Measurements from ENCODE around the gene TMEM191C.
"Not testable (repeated sequence)": the region's sequence is repeated elsewhere in the genome, so short reads cannot be mapped to it uniquely, and the experiment has no call there.

The TMEM191C gene

GRCh38 chr22:21473664-21474063 lies 6.5 kb downstream of the TMEM191C start:
- DNase-seq (ENCODE audit: low read depth): not testable (repeated sequence)

DNA sequence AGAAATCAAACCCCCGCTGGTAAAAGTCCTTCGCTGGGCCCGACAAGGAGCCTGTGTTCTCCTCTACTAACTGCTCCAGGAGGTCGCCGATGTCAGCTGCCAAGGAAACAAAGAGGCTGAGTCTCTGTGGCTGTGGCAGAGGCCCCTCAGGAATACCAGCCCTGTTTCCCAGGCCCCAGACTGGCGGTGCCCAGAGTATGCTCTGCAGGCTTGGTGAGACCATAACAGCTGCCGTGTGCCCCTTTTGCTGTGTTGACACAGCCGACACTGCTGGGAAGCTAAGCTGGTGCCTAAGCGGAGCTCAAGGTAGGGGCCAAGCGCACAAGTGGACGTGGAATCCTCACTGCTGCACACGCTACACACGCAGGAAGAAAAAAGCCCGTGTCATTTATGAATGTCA lies 16.9 kb downstream of the TMEM191C start:
- DNase-seq (ENCODE audit: low read depth): not testable (repeated sequence)

DNA sequence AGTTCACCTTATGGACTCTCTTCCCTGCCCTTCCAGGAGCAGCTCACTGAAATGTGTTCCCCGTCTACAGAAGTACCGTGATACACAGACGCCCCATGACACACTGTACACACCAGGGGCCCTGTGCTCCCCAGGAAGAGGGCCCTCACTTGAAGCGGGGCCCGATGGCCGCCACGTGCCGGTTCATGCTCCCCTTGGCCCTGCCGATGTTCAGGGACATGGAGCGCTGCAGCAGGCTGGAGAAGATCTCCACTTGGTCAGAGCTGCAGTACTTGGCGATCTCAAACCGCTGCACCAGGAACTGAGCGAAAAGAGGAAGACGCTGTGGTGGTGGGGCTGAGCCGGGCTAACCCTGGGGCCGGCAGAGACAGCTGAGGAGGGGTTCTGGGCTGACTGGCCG lies 20.5 kb downstream of the TMEM191C start:
- not testable (repeated sequence) for DNase-seq (ENCODE audit: low read depth)

DNA sequence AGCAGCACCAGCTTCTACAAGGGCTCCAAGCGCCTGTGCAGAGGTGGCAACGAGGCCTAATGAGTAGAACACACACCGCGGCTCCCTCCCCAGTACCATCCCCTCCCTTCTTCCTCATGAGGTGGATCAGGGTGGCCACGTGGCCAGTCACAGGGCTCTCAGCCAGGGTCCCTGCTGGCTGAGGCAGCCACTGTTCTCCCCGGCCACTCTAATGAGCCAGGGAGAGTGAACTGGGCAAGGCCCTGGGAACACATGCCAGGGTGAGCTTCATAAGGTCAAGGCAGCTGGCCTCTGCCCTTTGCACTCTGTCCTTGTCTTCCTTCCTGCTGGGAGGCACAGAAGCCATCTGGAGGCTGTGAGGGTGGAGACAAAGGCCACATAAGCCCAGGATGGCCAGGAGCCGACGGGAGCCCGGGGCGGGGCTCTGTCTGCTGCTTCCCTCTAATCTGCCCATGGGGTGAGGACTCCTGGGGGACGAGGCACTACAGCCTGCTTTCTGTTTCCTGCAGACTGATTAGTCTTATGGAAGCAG lies 22.0 kb downstream of the TMEM191C start:
- DNase-seq (ENCODE audit: low read depth): not testable (repeated sequence)

DNA sequence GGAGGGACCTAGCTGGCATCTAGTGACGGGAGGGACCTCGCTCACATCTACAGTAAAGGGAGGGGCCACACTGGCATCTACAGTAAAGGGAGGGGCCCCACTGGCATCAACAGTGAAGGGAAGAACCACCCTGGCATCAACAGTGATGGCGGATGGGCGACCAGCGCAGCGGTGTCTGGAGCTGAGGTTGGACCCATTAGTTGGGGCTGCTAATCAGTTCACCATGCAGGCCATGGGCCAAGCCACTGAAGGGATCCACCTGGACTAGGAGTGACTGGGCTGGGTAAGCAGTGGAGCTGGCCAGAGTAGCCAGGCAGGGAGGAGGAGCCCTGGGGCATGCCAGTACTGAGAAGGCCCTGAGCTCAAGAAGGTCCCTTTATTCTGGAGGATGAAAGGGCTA lies 23.4 kb downstream of the TMEM191C start:
- not testable (repeated sequence) for DNase-seq (ENCODE audit: low read depth)

DNA sequence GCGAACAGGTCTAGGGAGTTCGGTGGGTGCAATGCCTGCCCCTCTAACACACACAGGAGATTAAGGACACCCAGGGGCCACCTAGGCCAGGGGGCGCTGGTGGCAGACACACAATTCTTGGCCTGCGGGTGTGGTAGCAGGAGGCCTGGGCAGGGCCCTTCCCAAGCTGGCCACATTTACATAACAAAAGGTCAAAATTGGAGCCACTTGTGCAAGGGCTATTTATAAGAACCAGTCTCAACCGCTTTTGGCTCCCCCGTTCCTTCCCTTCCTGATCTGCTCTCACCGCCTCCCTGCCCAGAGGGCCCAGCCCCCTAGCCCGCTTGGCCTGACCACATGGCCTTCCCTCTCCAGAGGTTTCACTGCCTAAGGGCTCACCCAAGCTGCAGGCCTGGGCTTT lies 25.1 kb downstream of the TMEM191C start:
- not testable (repeated sequence) for DNase-seq (ENCODE audit: low read depth)

DNA sequence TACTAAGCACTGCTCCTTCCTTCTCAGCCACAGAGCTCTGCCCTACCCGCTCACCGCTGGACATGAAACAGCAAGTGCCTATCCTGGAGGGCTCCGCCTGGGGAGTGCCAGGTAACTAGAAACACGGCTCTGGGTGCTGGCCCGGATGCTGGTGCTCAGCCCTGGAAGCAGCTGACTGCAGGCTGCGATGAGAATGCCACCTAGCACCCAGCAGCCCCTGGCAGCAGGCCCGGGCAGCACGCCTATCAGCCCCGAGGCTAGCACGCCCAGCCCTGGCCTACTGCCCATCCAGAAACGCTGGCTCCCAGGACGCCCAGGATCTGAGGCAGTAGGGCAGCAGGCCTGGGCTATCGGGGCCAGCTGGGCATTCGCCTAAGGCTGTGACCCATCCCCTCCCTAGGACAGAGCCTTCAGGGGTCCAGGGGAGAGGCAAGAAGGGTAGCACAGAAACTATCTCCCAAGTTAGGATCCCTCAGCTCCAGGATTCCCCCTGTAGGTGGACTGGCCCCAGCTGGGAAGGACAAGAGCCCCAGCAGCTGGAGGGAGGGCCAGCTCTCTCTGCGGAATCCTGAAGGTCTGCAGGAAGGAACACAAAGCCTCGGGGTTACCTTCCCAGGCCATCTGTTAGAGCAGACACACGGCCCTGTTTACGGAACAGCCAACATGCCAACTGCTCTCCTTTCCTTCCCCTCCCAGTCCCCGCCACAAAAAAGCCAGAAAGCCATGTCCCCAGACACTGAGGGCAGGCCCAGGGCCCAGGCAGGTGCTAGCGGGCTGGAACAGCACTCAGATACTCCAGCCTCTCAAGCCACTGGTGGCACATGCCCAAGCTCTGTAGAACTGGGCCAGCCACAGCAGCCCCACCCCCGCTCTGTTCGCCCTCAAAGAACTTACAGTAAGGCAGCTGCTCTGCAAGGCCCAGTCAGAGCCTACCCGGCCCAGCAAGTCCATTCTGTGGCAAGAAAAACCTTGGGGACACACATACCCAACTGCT lies 26.9 kb downstream of the TMEM191C start:
- not testable (repeated sequence) for DNase-seq (ENCODE audit: low read depth)

GRCh38 chr22:21497984-21498383 lies 30.8 kb downstream of the TMEM191C start:
- not testable (repeated sequence) for DNase-seq (ENCODE audit: low read depth)

- DNase-seq (ENCODE audit: low read depth): not testable (repeated sequence)
Measured at GRCh38 chr22:21498489-21498888, 31.3 kb downstream of the TMEM191C start.

GRCh38 chr22:21499623-21500506 lies 32.7 kb downstream of the TMEM191C start:
- DNase-seq (ENCODE audit: low read depth): not testable (repeated sequence)

DNA sequence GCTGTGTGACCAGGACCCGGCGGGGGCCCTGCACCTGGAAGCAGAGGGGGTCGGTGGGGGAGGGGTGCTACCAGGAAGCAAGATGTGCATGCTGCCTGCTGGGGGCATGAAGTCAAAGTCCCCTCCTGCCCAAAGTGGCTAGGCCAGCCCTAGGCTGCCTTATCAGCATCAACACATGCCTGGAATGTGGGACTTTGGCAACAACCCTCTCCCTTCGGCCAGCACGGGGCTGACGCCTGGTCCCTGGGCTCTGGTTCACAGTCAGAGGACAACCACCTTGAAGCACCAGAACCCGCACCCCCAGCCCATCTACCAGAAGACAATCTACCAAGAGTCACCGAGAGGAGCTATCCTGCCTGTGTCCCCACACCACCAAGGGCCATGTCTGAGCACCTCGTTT lies 43.2 kb downstream of the TMEM191C start:
- not testable (repeated sequence) for DNase-seq (ENCODE audit: low read depth)

DNA sequence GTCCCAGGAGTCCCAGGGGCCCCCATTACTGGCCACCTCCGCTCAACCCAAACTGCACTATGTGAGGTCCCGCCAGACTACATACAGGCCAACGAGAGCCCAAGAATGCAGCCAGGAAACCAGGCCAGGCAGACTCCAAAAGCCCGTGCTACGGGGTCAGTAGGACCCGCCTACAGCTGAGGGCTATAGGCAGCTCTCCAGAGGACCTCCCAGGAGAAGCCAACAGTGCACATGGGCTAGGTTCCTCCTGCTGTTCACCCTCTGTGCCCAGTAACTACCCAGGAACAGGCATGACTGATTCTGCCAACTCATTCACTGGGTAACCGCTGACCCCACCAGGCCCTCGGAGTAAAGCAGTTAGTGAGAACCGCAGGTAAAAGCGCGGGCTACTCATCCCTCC lies 44.8 kb downstream of the TMEM191C start:
- DNase-seq (ENCODE audit: low read depth): not testable (repeated sequence)

DNA sequence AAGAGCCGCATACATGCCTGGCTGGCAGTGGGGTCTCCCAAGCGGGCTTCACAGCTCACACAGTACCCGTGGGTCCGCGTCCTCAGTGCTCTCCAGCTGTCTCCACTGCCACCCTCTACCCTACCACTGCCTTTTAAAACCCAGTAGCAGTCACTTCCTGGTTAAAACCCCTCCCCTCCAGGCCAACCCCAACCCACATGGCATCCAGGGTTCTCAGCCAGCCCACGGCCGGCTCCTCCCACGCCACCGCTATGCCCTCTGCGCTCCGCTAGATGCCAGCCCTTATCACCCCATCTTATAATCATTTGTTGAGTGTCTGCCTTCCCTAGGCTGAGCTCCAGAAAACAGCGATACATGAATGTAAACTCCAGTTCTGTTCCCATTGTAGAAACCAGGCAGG lies 46.9 kb downstream of the TMEM191C start:
- not testable (repeated sequence) for DNase-seq (ENCODE audit: low read depth)

GRCh38 chr22:21515234-21515633 lies 48.0 kb downstream of the TMEM191C start:
- not testable (repeated sequence) for DNase-seq (ENCODE audit: low read depth)

GRCh38 chr22:21516522-21516921 lies 49.3 kb downstream of the TMEM191C start:
- not testable (repeated sequence) for DNase-seq (ENCODE audit: low read depth)

- not testable (repeated sequence) for DNase-seq (ENCODE audit: low read depth)
Measured at GRCh38 chr22:21516970-21517764, 50.0 kb downstream of the TMEM191C start.
